Measurements from ENCODE around the gene IDI1. TPM values are rescaled to one million over a fixed set of nuclear protein-coding genes. Genes with fewer than 3 reads are reported as not detected.
A peak's percentile ranks its signal among the peaks of the same experiment; 100 is the strongest.

The IDI1 gene
- total RNA-seq, 1 experiment from 2014 or later = 47.2 TPM

DNA sequence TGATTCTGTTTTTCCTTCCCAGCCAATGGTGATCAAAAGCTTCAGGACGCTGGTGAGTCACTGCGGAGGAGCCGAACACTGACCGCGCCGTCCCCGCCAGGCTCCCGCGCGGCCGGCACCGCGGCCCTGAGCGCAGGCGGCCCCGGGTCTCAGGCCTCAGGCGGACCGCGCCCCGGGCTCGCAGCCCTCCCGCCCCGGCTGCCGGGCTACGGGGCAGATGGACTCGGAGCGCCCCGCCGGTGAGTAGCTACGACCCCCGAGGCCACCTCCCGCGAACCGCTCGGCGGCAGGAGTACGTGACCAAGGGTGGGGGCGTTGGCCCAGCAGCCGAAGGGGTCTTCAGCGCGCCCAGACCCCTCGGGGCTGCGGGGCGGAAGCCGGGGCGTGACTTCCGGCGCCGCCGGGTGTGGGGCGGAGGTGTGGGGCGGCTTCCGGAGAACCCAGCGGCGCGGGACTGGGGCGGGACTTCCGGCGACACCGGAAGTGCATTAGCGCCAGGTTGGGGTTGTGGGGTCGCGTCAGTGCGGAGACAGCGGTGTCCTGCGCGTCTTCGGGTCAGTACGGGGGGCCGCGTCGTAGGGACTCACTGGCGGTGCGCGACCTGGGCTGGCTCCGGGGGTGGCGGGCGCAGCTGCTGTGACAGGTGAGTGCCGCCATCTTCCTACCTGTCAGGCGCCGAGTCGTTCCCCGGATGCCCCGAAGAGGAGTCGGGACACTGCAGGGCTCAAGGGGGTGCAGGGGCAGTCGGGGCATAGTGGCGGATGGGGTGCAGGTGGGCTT, 7.6 kb upstream of the IDI1 start, which contains the start of gene WDR37 (continued):
- TF ChIP-seq RELA (CRISPR knock-in tag; IDR thresholded peaks at IDR 0.05; ENCODE audit: borderline replicate concordance) (no peak), ELF4 (CRISPR knock-in tag; IDR thresholded peaks at IDR 0.05; ENCODE audit: low read depth) (0 out of 2 replicates have a peak, but pooled peaks have one; percentile 80), ESRRA (CRISPR knock-in tag; IDR thresholded peaks at IDR 0.05; ENCODE audit: borderline replicate concordance) (no peak; the same call in 1 of the 2 replicates), OVOL2 (CRISPR knock-in tag; IDR thresholded peaks at IDR 0.05; ENCODE audit: borderline replicate concordance) (no peak), JAZF1 (CRISPR knock-in tag; IDR thresholded peaks at IDR 0.05) (no peak), TP53 (CRISPR knock-in tag; IDR thresholded peaks at IDR 0.05) (0 out of 2 replicates have a peak, but pooled peaks have one; percentile 55), NR2C2 (CRISPR knock-in tag; IDR thresholded peaks at IDR 0.05) (peak; percentile 72), IRF2 (CRISPR knock-in tag; IDR thresholded peaks at IDR 0.05; ENCODE audit: borderline replicate concordance, low read depth) (no peak), ZNF263 (CRISPR knock-in tag; IDR thresholded peaks at IDR 0.05; ENCODE audit: low read depth) (no peak), EMX1 (CRISPR knock-in tag; IDR thresholded peaks at IDR 0.05) (no peak)
- TF ChIP-seq, protein P1, sequence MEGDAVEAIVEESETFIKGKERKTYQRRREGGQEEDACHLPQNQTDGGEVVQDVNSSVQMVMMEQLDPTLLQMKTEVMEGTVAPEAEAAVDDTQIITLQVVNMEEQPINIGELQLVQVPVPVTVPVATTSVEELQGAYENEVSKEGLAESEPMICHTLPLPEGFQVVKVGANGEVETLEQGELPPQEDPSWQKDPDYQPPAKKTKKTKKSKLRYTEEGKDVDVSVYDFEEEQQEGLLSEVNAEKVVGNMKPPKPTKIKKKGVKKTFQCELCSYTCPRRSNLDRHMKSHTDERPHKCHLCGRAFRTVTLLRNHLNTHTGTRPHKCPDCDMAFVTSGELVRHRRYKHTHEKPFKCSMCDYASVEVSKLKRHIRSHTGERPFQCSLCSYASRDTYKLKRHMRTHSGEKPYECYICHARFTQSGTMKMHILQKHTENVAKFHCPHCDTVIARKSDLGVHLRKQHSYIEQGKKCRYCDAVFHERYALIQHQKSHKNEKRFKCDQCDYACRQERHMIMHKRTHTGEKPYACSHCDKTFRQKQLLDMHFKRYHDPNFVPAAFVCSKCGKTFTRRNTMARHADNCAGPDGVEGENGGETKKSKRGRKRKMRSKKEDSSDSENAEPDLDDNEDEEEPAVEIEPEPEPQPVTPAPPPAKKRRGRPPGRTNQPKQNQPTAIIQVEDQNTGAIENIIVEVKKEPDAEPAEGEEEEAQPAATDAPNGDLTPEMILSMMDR (IDR thresholded peaks at IDR 0.05) = no peak
- TF ChIP-seq, protein P2, sequence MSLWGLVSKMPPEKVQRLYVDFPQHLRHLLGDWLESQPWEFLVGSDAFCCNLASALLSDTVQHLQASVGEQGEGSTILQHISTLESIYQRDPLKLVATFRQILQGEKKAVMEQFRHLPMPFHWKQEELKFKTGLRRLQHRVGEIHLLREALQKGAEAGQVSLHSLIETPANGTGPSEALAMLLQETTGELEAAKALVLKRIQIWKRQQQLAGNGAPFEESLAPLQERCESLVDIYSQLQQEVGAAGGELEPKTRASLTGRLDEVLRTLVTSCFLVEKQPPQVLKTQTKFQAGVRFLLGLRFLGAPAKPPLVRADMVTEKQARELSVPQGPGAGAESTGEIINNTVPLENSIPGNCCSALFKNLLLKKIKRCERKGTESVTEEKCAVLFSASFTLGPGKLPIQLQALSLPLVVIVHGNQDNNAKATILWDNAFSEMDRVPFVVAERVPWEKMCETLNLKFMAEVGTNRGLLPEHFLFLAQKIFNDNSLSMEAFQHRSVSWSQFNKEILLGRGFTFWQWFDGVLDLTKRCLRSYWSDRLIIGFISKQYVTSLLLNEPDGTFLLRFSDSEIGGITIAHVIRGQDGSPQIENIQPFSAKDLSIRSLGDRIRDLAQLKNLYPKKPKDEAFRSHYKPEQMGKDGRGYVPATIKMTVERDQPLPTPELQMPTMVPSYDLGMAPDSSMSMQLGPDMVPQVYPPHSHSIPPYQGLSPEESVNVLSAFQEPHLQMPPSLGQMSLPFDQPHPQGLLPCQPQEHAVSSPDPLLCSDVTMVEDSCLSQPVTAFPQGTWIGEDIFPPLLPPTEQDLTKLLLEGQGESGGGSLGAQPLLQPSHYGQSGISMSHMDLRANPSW (CRISPR knock-in tag; conservative IDR thresholded peaks at IDR 0.05; ENCODE audit: low read depth) = no peak
- TF ChIP-seq, protein P3, sequence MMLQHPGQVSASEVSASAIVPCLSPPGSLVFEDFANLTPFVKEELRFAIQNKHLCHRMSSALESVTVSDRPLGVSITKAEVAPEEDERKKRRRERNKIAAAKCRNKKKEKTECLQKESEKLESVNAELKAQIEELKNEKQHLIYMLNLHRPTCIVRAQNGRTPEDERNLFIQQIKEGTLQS (CRISPR knock-in tag; conservative IDR thresholded peaks at IDR 0.05) = no peak
- TF ChIP-seq, protein P4, sequence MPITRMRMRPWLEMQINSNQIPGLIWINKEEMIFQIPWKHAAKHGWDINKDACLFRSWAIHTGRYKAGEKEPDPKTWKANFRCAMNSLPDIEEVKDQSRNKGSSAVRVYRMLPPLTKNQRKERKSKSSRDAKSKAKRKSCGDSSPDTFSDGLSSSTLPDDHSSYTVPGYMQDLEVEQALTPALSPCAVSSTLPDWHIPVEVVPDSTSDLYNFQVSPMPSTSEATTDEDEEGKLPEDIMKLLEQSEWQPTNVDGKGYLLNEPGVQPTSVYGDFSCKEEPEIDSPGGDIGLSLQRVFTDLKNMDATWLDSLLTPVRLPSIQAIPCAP (CRISPR knock-in tag; IDR thresholded peaks at IDR 0.05) = no peak
- TF ChIP-seq, protein P5, sequence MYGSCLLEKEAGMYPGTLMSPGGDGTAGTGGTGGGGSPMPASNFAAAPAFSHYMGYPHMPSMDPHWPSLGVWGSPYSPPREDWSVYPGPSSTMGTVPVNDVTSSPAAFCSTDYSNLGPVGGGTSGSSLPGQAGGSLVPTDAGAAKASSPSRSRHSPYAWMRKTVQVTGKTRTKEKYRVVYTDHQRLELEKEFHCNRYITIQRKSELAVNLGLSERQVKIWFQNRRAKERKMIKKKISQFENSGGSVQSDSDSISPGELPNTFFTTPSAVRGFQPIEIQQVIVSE (CRISPR knock-in tag; IDR thresholded peaks at IDR 0.05; ENCODE audit: borderline replicate concordance) = no peak
- TF ChIP-seq, protein P6, sequence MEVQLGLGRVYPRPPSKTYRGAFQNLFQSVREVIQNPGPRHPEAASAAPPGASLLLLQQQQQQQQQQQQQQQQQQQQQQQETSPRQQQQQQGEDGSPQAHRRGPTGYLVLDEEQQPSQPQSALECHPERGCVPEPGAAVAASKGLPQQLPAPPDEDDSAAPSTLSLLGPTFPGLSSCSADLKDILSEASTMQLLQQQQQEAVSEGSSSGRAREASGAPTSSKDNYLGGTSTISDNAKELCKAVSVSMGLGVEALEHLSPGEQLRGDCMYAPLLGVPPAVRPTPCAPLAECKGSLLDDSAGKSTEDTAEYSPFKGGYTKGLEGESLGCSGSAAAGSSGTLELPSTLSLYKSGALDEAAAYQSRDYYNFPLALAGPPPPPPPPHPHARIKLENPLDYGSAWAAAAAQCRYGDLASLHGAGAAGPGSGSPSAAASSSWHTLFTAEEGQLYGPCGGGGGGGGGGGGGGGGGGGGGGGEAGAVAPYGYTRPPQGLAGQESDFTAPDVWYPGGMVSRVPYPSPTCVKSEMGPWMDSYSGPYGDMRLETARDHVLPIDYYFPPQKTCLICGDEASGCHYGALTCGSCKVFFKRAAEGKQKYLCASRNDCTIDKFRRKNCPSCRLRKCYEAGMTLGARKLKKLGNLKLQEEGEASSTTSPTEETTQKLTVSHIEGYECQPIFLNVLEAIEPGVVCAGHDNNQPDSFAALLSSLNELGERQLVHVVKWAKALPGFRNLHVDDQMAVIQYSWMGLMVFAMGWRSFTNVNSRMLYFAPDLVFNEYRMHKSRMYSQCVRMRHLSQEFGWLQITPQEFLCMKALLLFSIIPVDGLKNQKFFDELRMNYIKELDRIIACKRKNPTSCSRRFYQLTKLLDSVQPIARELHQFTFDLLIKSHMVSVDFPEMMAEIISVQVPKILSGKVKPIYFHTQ (CRISPR knock-in tag; IDR thresholded peaks at IDR 0.05) = no peak
- TF ChIP-seq, protein P7, sequence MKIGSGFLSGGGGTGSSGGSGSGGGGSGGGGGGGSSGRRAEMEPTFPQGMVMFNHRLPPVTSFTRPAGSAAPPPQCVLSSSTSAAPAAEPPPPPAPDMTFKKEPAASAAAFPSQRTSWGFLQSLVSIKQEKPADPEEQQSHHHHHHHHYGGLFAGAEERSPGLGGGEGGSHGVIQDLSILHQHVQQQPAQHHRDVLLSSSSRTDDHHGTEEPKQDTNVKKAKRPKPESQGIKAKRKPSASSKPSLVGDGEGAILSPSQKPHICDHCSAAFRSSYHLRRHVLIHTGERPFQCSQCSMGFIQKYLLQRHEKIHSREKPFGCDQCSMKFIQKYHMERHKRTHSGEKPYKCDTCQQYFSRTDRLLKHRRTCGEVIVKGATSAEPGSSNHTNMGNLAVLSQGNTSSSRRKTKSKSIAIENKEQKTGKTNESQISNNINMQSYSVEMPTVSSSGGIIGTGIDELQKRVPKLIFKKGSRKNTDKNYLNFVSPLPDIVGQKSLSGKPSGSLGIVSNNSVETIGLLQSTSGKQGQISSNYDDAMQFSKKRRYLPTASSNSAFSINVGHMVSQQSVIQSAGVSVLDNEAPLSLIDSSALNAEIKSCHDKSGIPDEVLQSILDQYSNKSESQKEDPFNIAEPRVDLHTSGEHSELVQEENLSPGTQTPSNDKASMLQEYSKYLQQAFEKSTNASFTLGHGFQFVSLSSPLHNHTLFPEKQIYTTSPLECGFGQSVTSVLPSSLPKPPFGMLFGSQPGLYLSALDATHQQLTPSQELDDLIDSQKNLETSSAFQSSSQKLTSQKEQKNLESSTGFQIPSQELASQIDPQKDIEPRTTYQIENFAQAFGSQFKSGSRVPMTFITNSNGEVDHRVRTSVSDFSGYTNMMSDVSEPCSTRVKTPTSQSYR (CRISPR knock-in tag; IDR thresholded peaks at IDR 0.05) = peak; percentile 65; the same call in 1 of the 2 replicates
- TF ChIP-seq, protein P8, sequence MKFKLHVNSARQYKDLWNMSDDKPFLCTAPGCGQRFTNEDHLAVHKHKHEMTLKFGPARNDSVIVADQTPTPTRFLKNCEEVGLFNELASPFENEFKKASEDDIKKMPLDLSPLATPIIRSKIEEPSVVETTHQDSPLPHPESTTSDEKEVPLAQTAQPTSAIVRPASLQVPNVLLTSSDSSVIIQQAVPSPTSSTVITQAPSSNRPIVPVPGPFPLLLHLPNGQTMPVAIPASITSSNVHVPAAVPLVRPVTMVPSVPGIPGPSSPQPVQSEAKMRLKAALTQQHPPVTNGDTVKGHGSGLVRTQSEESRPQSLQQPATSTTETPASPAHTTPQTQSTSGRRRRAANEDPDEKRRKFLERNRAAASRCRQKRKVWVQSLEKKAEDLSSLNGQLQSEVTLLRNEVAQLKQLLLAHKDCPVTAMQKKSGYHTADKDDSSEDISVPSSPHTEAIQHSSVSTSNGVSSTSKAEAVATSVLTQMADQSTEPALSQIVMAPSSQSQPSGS (CRISPR knock-in tag; IDR thresholded peaks at IDR 0.05; ENCODE audit: borderline replicate concordance, low read depth) = no peak
- TF ChIP-seq, protein P9, sequence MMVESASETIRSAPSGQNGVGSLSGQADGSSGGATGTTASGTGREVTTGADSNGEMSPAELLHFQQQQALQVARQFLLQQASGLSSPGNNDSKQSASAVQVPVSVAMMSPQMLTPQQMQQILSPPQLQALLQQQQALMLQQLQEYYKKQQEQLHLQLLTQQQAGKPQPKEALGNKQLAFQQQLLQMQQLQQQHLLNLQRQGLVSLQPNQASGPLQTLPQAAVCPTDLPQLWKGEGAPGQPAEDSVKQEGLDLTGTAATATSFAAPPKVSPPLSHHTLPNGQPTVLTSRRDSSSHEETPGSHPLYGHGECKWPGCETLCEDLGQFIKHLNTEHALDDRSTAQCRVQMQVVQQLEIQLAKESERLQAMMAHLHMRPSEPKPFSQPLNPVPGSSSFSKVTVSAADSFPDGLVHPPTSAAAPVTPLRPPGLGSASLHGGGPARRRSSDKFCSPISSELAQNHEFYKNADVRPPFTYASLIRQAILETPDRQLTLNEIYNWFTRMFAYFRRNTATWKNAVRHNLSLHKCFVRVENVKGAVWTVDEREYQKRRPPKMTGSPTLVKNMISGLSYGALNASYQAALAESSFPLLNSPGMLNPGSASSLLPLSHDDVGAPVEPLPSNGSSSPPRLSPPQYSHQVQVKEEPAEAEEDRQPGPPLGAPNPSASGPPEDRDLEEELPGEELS (CRISPR knock-in tag; IDR thresholded peaks at IDR 0.05) = peak; percentile 67; the same call in 1 of the 2 replicates
